Nephron (organoid): ENCODE data around the gene C11orf21.

Source experiments
- H3K27ac Mint-ChIP-seq, 3 experiments: 2 replicates each; pipeline ENCODE4 v1.8.0; 2020; ENCODE audit warnings: mixed read lengths in 3 of 3, mild to moderate bottlenecking in 2 of 3, moderate library complexity in 1 of 3
- H3K27me3 Mint-ChIP-seq: 2 replicates; pipeline ENCODE4 v1.8.0; 2021; ENCODE audit warnings: low read depth, mild to moderate bottlenecking, moderate library complexity, mixed read lengths
- H3K36me3 Mint-ChIP-seq: 2 replicates; pipeline ENCODE4 v1.8.0; 2020; ENCODE audit warnings: low read depth, mixed read lengths
- H3K4me1 Mint-ChIP-seq: 2 replicates; pipeline ENCODE4 v1.8.0; 2020; ENCODE audit warnings: mixed read lengths
- H3K4me3 Mint-ChIP-seq, 3 experiments: 2 replicates each; pipeline ENCODE4 v1.8.0; 2020; ENCODE audit warnings: mild to moderate bottlenecking in 3 of 3, mixed read lengths in 3 of 3, moderate library complexity in 2 of 3
- H3K9me3 Mint-ChIP-seq: 2 replicates; pipeline ENCODE4 v1.8.0; 2020; ENCODE audit warnings: mixed read lengths
- TF ChIP-seq, protein P1 (sequence below), 3 experiments: fragments of 200-600 bp; sonication (generic); IDR thresholded peaks; one replicate each; pipeline ENCODE4 v1.5.0; 2021; ENCODE audit warnings: antibody characterized with exemption in 3 of 3; ENCODE audit not compliant: unreplicated experiment in 3 of 3

Gene C11orf21

DNA sequence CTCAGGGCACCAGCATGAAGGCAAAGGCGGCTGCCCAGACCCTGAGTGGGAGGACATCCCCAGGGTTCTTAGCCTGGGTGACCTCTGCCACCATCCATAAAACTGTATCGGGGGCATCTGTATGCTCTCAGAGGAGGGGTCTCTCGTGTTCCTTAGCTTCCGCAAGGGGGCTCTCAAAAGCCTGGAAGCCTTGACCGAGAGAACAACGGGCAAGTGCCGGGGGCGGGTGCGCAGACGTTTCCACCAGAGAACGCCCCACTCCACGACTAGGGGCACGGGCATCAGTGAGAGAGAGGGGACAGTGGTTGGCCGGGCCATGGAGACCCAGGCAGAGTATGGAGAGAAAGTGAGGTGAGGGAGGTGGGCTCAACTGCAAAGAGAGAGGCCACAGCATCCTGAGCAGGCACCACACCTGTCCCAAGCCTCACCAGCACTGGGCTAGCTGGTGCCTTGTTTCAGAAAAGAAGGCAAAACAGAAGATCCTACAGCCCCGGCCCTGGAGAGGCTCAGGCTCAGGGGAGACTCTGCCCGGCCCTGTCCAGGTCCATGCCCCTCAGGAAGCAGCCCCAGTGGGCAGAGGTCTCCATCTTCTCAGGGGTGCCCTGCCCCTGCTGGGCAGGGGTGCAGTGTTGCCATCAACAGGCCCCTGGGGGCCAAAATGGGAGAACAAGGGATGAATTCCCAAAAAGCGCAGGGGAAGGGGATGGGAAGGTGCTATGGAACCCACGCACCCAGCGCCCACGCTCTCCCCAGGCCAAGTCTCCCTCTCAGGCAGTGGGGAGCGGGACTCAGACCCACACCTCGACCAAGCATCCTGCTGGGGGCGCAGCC is 6.0 kb upstream of the C11orf21 start:
- H3K27ac Mint-ChIP-seq, result peak overlapping the region; percentile 96 to 100 (median 99)
- H3K36me3 Mint-ChIP-seq, result no peaks in the 10 kb centered on the region
- H3K4me1 Mint-ChIP-seq, result peaks cover 22% of the 10 kb centered on the region
- H3K9me3 Mint-ChIP-seq, result no peaks in the 10 kb centered on the region
- H3K4me3 Mint-ChIP-seq, result no peak overlapping the region
- peaks cover 3% of the 10 kb centered on the region for H3K27me3 Mint-ChIP-seq
- TF ChIP-seq, protein P1, sequence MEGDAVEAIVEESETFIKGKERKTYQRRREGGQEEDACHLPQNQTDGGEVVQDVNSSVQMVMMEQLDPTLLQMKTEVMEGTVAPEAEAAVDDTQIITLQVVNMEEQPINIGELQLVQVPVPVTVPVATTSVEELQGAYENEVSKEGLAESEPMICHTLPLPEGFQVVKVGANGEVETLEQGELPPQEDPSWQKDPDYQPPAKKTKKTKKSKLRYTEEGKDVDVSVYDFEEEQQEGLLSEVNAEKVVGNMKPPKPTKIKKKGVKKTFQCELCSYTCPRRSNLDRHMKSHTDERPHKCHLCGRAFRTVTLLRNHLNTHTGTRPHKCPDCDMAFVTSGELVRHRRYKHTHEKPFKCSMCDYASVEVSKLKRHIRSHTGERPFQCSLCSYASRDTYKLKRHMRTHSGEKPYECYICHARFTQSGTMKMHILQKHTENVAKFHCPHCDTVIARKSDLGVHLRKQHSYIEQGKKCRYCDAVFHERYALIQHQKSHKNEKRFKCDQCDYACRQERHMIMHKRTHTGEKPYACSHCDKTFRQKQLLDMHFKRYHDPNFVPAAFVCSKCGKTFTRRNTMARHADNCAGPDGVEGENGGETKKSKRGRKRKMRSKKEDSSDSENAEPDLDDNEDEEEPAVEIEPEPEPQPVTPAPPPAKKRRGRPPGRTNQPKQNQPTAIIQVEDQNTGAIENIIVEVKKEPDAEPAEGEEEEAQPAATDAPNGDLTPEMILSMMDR (IDR thresholded peaks at IDR 0.05; ENCODE audit: unreplicated experiment in 3 of 3), result no peak

DNA sequence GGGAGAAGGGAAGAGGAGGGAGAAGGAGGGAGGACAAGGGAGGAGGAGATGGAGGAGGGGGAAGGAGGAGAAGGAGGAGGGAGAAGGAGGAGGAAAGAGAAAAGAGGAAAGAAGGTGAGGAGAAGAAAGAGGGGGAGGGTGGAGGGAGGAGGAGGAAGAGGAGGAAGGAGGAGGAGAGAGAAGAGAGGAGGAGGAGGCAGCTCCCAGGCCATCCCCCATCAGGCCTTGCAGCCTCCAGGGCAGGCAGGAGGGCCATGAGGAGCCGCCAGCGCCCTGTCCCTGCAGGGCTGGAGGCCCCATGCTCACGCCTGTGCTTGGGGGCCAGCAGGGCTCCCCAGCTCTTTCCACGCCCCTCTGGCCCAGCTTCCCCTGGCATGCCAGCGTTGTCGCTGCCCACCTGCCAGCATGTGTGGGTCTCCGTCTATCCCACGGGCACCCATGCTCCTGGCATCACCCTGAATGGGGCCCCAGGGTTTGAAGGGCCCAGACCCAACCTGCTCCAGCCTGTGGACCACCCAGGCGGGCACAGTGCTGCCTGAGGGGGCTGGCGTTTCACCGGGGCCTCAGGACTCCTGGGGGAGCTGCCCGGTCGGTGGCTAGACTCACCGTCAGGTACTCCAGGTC is 5.3 kb upstream of the C11orf21 start:
- H3K9me3 Mint-ChIP-seq, result no peaks in the 10 kb centered on the region
- peak overlapping the region; percentile 99 to 100 (median 99) for H3K27ac Mint-ChIP-seq
- no peaks in the 10 kb centered on the region for H3K36me3 Mint-ChIP-seq
- TF ChIP-seq, protein P1 (IDR thresholded peaks at IDR 0.05; ENCODE audit: unreplicated experiment in 3 of 3), result no peak
- no peak overlapping the region for H3K4me3 Mint-ChIP-seq
- peaks cover 3% of the 10 kb centered on the region for H3K27me3 Mint-ChIP-seq
- peaks cover 22% of the 10 kb centered on the region for H3K4me1 Mint-ChIP-seq

DNA sequence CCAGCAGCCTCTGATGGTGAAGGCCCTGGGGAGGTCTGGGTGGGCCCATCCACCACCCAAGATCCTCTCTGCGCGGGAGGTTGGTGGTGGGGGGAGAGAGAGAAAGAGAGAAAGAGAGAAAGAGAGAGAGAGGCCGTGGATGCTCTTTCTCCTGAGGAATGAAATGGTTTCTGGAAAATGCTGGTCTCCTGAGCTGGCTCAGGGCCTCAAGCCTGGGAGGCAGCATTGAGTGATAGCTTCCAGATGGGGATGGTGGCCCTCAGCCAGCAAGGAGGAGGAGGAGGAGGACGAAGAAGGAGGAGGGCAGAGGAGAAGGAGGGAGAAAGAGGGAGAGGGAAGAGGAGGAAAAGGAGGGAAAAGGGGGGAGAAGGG is 4.7 kb upstream of the C11orf21 start:
- Mint-ChIP-seq H3K9me3 (no peaks in the 10 kb centered on the region), H3K36me3 (no peaks in the 10 kb centered on the region), H3K4me1 (peaks cover 22% of the 10 kb centered on the region), H3K27me3 (peaks cover 3% of the 10 kb centered on the region), H3K27ac (peak overlapping the region; percentile 99 to 100 (median 99)), H3K4me3 (peak overlapping the region; percentile 60 to 80 (median 68))
- TF ChIP-seq, protein P1 (IDR thresholded peaks at IDR 0.05; ENCODE audit: unreplicated experiment in 3 of 3), result no peak

DNA sequence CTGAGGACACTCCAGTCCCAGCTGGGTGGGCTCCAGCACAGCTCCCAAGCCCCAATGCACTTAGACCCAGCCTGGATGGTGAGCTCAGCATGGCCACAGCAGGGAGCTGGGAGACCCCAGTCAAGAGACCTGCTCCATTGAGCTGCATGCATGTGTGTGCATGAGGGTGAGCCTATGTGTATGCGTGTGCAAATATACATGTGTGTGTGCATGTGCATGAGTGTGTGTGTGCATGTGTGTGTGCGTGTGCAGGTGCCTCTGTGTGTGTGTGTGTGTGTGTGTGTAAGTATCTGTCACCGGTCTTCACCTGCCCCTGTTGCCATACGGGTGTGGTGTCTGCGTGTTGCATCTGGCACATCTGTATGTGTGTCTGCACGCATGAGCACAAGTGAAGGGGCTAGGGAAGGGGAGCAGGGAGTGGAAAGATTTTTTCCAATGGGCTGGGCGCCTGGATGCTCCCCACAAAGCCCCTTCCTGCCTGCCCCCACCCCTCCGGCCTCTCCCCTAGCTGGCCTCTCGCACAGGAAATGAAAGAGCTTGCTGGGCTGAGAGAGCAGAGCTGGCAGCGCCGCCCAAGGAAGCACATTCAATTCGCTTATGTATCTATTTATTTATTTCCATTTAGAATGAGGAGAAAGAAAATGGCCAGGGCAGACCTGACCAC is 4.2 kb upstream of the C11orf21 start:
- Mint-ChIP-seq H3K36me3 (no peaks in the 10 kb centered on the region), H3K4me3 (peak overlapping the region; percentile 60 to 80 (median 68)), H3K27ac (peak overlapping the region; percentile 99 to 100 (median 99)), H3K4me1 (peaks cover 22% of the 10 kb centered on the region), H3K9me3 (no peaks in the 10 kb centered on the region), H3K27me3 (peaks cover 3% of the 10 kb centered on the region)
- TF ChIP-seq, protein P1 (IDR thresholded peaks at IDR 0.05; ENCODE audit: unreplicated experiment in 3 of 3), result no peak

DNA sequence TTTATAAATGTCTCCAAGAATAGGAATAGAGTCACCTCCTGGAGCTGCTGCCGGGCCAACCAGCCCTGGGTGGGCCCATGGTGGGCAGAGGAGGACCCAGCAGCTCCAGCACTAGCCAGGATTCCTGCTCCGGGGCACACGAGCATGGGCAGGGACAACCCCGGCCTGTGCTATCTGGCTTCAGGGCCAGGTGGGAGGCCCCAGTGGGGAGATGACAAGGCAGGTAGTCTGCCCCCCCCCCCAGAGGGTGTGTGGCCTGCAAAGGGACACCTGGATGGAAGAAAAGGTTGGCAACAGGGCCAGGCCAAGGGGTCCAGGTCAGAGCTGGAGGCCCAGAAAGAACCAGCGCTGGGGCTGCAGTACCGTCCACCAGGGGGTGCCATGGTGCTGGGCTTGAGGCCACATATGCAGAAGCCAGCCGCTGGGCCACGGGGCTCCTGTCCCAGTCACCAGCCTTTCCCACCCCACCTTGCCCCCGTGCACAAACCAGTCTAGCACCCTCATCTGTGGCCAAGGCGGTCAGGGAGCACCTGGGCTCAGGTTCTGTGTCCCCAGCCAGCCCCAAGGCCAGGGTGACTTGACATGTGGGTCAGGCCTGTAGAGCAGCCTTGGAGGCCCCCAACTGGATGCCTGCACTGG is 3.5 kb upstream of the C11orf21 start:
- peak overlapping the region; percentile 99 to 100 (median 99) for H3K27ac Mint-ChIP-seq
- no peak overlapping the region for H3K4me3 Mint-ChIP-seq
- H3K9me3 Mint-ChIP-seq, result no peaks in the 10 kb centered on the region
- H3K4me1 Mint-ChIP-seq, result peaks cover 22% of the 10 kb centered on the region
- H3K27me3 Mint-ChIP-seq, result peaks cover 3% of the 10 kb centered on the region
- H3K36me3 Mint-ChIP-seq, result no peaks in the 10 kb centered on the region
- TF ChIP-seq, protein P1 (IDR thresholded peaks at IDR 0.05; ENCODE audit: unreplicated experiment in 3 of 3), result peak; percentile 70 to 83 (median 82)
